ENCODE measurements around the gene CCDC180. TPM values are rescaled to one million over a fixed set of nuclear protein-coding genes. Genes with fewer than 3 reads are reported as not detected.

Gene CCDC180
- total and polyA plus RNA-seq, 2 experiments from 2014 or later = 3.9 to 7.1 TPM

GRCh38 chr9:97348871-97349270 lies 41.4 kb downstream of the CCDC180 start (continued):
- TF ChIP-seq, protein P1, sequence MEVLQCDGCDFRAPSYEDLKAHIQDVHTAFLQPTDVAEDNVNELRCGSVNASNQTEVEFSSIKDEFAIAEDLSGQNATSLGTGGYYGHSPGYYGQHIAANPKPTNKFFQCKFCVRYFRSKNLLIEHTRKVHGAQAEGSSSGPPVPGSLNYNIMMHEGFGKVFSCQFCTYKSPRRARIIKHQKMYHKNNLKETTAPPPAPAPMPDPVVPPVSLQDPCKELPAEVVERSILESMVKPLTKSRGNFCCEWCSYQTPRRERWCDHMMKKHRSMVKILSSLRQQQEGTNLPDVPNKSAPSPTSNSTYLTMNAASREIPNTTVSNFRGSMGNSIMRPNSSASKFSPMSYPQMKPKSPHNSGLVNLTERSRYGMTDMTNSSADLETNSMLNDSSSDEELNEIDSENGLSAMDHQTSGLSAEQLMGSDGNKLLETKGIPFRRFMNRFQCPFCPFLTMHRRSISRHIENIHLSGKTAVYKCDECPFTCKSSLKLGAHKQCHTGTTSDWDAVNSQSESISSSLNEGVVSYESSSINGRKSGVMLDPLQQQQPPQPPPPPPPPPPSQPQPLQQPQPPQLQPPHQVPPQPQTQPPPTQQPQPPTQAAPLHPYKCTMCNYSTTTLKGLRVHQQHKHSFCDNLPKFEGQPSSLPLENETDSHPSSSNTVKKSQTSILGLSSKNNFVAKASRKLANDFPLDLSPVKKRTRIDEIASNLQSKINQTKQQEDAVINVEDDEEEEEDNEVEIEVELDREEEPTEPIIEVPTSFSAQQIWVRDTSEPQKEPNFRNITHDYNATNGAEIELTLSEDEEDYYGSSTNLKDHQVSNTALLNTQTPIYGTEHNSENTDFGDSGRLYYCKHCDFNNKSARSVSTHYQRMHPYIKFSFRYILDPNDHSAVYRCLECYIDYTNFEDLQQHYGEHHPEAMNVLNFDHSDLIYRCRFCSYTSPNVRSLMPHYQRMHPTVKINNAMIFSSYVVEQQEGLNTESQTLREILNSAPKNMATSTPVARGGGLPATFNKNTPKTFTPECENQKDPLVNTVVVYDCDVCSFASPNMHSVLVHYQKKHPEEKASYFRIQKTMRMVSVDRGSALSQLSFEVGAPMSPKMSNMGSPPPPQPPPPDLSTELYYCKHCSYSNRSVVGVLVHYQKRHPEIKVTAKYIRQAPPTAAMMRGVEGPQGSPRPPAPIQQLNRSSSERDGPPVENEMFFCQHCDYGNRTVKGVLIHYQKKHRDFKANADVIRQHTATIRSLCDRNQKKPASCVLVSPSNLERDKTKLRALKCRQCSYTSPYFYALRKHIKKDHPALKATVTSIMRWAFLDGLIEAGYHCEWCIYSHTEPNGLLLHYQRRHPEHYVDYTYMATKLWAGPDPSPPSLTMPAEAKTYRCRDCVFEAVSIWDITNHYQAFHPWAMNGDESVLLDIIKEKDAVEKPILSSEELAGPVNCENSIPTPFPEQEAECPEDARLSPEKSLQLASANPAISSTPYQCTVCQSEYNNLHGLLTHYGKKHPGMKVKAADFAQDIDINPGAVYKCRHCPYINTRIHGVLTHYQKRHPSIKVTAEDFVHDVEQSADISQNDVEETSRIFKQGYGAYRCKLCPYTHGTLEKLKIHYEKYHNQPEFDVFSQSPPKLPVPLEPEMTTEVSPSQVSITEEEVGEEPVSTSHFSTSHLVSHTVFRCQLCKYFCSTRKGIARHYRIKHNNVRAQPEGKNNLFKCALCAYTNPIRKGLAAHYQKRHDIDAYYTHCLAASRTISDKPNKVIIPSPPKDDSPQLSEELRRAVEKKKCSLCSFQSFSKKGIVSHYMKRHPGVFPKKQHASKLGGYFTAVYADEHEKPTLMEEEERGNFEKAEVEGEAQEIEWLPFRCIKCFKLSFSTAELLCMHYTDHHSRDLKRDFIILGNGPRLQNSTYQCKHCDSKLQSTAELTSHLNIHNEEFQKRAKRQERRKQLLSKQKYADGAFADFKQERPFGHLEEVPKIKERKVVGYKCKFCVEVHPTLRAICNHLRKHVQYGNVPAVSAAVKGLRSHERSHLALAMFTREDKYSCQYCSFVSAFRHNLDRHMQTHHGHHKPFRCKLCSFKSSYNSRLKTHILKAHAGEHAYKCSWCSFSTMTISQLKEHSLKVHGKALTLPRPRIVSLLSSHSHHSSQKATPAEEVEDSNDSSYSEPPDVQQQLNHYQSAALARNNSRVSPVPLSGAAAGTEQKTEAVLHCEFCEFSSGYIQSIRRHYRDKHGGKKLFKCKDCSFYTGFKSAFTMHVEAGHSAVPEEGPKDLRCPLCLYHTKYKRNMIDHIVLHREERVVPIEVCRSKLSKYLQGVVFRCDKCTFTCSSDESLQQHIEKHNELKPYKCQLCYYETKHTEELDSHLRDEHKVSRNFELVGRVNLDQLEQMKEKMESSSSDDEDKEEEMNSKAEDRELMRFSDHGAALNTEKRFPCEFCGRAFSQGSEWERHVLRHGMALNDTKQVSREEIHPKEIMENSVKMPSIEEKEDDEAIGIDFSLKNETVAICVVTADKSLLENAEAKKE (CRISPR knock-in tag; IDR thresholded peaks at IDR 0.05) = no peak
- no peak for TF ChIP-seq EZH2 (IDR thresholded peaks at IDR 0.05; ENCODE audit: low read depth, unreplicated experiment)

DNA sequence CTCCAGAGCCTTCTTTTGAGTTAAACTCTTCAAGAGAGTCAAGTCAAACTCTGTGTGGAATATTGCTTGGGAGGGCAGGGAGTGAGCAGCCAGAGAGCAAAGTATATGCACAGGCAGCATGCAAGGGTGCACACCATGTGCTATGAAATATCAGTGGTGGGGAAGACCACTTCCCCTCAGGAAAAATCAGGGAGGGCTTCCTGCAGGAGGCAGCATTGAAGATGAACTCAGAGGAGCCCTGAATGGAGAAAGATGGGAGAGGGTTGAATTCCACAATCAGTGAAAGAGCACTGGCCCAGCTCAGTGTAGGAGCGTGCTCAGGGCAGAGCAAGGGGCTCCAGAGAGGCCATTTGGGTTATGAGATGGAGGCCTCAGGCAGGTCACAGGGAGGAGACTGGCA lies 41.9 kb downstream of the CCDC180 start:
- no peak overlapping the region for H3K4me3 Mint-ChIP-seq
- Histone ChIP-seq H3K4me1 (ENCODE audit: insufficient read depth) (no peaks in the 10 kb centered on the region), H3F3A (replicated peaks; ENCODE audit: low read depth) (no peaks in the 10 kb centered on the region), H3K9me2 (ENCODE audit: insufficient read depth) (0 out of 2 replicates have a peak, but pooled peaks cover 3% of the 10 kb centered on the region), H3K27ac (ENCODE audit: low read depth) (no peak overlapping the region), H3K36me3 (ENCODE audit: insufficient read depth) (no peaks in the 10 kb centered on the region), H3K79me2 (replicated peaks; ENCODE audit: insufficient read depth) (no peaks in the 10 kb centered on the region), H4K20me1 (replicated peaks; ENCODE audit: insufficient read depth) (no peaks in the 10 kb centered on the region), H2AFZ (no peak overlapping the region), H3K27me3 (ENCODE audit: insufficient read depth) (no peaks in the 10 kb centered on the region), H3K4me3 (no peak overlapping the region), H3K4me2 (no peak overlapping the region)
- no peaks in the 10 kb centered on the region for H3K4me1 Mint-ChIP-seq
- TF ChIP-seq CREB1 (CRISPR knock-in tag; IDR thresholded peaks at IDR 0.05; ENCODE audit: low read depth) = no peak
- TF ChIP-seq EZH2 (IDR thresholded peaks at IDR 0.05; ENCODE audit: low read depth, unreplicated experiment) = no peak
- TF ChIP-seq ETS1 (IDR thresholded peaks at IDR 0.05) = no peak
- peaks cover 2% of the 10 kb centered on the region for H3K27me3 Mint-ChIP-seq (ENCODE audit: insufficient read depth, low read depth, poor library complexity)
- no peak for ATAC-seq
- no peak overlapping the region for H3K27ac Mint-ChIP-seq
- H3K9me3 Mint-ChIP-seq = no peaks in the 10 kb centered on the region; the same call in 2 of the 3 replicates
- peaks cover 7% of the 10 kb centered on the region; the same call in 1 of the 3 replicates for H3K36me3 Mint-ChIP-seq (ENCODE audit: low read depth)
- DNase-seq (ENCODE audit: low spot score) = no peak

All from GM23338 (cell line).